Right cardiac atrium (tissue), 5 donors: ENCODE results near the gene HBE1. TPM values are rescaled to one million over a fixed set of nuclear protein-coding genes. Genes with fewer than 3 reads are reported as not detected.
"Not testable (repeated sequence)": the region's sequence is repeated elsewhere in the genome, so short reads cannot be mapped to it uniquely, and the experiment has no call there.

Experiments
- ATAC-seq, 2 donors: fragments of 200-7000 bp; cut with Tn5 transposase; one replicate each; pipeline versions ENCODE4 v1.8.0 to v1.9.1; 2020; ENCODE audit warnings: moderate library complexity in 2 of 2, mild to moderate bottlenecking in 1 of 2
- DNase-seq, 3 donors: peaks; one replicate each; pipeline ENCODE4 v3.0.0-alpha.2; 2020
- H3K27ac ChIP-seq: one replicate; pipeline ENCODE4 v1.5.1; 2013; ENCODE audit warnings: mild to moderate bottlenecking, low read length, control low read depth, moderate library complexity
- H3K27me3 ChIP-seq: one replicate; pipeline ENCODE4 v1.6.1; 2013; ENCODE audit not compliant: control insufficient read depth, insufficient read depth
- H3K4me1 ChIP-seq: one replicate; pipeline ENCODE4 v1.6.1; 2013; ENCODE audit warnings: low read length; ENCODE audit not compliant: control insufficient read depth, insufficient read depth
- H3K4me3 ChIP-seq: one replicate; pipeline ENCODE4 v1.5.1; 2013; ENCODE audit warnings: low read length, control low read depth
- H3K9me3 ChIP-seq: one replicate; pipeline ENCODE4 v1.6.1; 2013; ENCODE audit warnings: low read length; ENCODE audit not compliant: control insufficient read depth
- WGBS: extraction: QIAGEN DNeasy Blood & Tissue Kit; methylation state at CpG from one replicate; pipeline ENCODE4 v1.1.7; 2013; 5-methylcytosine and 5-hydroxymethylcytosine counted together
- intact Hi-C, 4 donors: fragments of 100-400 bp; cut with DNase I; formaldehyde crosslinking; loops; one replicate each; pipeline versions ENCODE4 v1.11.0 to v1.14.0; 2022 to 2023
- polyA plus RNA-seq: library from polyadenylated mRNA; stranded (reverse); fragments of 200-250 nt; gene quantifications from one replicate; pipeline ENCODE4 v1.2.3, GENCODE V29; 2013
- total RNA-seq, 4 donors: library from RNA; stranded (reverse); fragmentation: NEBNext Ultra II Directional; extraction: Animal tissue kit (Norgen Biotek cat#: 25700); gene quantifications; one replicate each; pipeline ENCODE4 v1.2.1, GENCODE V29; 2021
- donor health status: healthy with polysubstance abuse.
- donor health status: DM: no; HTN: yes; CAD: no.
- donor health status: DM: no; HTN: no; CAD: no.
- donor health status: DM: no; HTN: yes; CAD: no; lungs with severe emphysema.
- donor health status: DM: yes; HTN: yes; CAD: no.

HBE1 gene
- total and polyA plus RNA-seq, 5 donors, result 0.11 TPM; not detected in 4

- Histone ChIP-seq H3K9me3 (no peaks in the 10 kb centered on the region), H3K4me3 (no peak overlapping the region), H3K27ac (no peak overlapping the region), H3K27me3 (no peaks in the 10 kb centered on the region), H3K4me1 (no peaks in the 10 kb centered on the region)
- no peak for ATAC-seq
- DNase-seq, result no peak
- intact Hi-C loops, result no loop called here
- WGBS, result 56% methylated on average over 2 of the region's 2 CpGs
Observed at GRCh38 chr11:5267033-5267563, 2.6 kb downstream of the HBE1 start.

DNA sequence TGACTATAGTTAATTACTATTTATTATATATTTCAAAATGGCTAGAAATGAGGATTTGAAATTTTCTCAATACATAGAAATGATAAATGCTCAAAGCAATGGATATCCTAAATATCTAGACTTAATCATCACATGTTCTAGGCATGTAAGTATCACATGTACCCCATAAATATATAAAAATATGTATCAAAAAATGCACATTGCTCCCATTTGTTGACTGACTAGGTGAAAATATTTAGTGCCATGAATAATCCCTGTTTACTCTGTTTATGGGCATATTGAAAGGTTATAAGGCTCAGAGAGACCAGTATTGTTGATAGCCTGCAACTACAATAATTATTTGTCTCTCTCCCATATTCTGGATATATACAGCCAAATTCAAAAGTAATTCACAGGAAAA lies 3.1 kb downstream of the HBE1 start:
- Histone ChIP-seq H3K27ac (no peak overlapping the region), H3K9me3 (no peaks in the 10 kb centered on the region), H3K4me1 (no peaks in the 10 kb centered on the region), H3K27me3 (no peaks in the 10 kb centered on the region), H3K4me3 (no peak overlapping the region)
- ATAC-seq (no peak), DNase-seq (no peak)
- intact Hi-C loops, result no loop called here

DNA sequence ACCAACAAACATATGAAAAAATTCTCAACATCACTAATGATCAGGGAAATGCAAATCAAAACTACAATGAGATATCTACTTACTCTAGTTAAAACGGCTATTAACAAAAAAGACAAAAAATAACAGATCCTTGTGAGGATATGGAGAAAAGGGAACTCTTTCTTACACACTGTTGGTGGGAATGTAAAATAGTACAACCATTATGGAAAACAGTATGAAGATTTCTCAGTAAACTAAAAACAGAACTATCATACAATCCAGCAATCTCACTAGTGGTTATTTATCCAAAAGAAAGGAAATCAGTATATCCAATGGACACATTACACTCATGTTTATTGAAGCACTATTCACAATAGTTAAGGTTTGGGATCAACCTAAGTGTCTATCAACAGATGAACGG lies 3.9 kb downstream of the HBE1 start:
- Histone ChIP-seq H3K27me3 (no peaks in the 10 kb centered on the region), H3K4me3 (no peak overlapping the region), H3K4me1 (no peaks in the 10 kb centered on the region), H3K9me3 (no peaks in the 10 kb centered on the region), H3K27ac (no peak overlapping the region)
- DNase-seq, result no peak
- no peak for ATAC-seq
- intact Hi-C loops, result no loop called here
- WGBS, result 39% methylated on average over 2 of the region's 2 CpGs

DNA sequence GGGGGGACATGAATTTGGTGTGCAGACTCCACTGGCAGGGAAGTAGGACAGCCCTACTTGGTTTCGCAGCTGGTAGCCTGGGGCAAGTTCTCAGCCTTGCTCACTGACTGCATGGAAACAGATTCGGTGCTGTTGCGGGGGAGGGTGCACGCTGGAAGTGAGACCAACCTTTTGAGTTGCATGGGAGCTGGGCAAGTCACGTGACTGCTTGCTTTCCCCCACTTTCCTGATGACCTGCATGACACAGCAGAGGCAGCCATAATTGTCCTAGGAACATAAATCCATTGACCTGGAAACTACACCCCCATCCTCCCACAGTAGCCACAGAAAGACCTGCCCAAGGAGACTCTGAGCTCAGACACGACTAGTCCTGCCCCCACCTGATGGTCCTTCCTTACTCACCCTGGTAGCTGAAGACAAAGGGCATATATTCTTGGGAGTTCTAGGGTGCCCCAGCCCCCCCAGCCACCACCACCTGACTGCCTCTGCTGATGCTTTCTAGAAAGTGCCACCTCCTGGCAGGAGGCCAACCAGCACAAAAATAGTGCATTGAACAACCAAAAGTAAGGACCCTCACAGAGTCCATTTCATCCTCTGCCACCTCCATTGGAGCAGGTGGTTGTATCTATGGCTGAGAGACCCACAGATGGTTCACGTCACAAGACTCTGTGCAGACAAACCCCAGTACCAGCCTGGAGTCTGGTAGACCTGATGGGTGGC lies 11.0 kb downstream of the HBE1 start:
- H3K4me3 ChIP-seq, result no peak overlapping the region
- no peak overlapping the region for H3K27ac ChIP-seq
- no peaks in the 10 kb centered on the region for H3K27me3 ChIP-seq
- ATAC-seq, result no peak
- no peaks in the 10 kb centered on the region for H3K4me1 ChIP-seq
- intact Hi-C loops, result no loop called here
- H3K9me3 ChIP-seq, result no peaks in the 10 kb centered on the region
- no peak for DNase-seq
- WGBS, result 65% methylated on average over 7 of the region's 7 CpGs

DNA sequence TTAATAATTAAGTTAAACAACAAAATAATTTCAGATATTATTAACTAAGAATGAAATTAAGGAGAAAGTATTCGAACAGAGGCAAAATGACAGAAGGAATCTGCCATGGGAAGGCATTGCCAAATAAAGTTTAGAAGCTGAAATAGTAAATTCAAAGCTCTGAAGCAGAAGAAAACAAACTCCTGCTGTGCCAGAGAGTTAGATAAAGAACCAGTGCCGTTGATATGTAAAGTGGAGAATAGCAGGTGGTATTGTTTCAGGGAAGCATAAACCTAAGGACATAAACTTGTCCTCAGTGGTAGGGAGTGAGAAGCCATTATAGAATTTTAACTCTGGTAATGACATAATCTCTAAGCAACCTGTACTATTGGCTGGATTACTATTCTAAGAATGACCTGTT lies 12.4 kb downstream of the HBE1 start:
- no peak for ATAC-seq
- intact Hi-C loops, result no loop called here
- 25% methylated on average over 2 of the region's 2 CpGs for WGBS
- Histone ChIP-seq H3K27ac (no peak overlapping the region), H3K27me3 (no peaks in the 10 kb centered on the region), H3K4me3 (no peak overlapping the region), H3K9me3 (no peaks in the 10 kb centered on the region), H3K4me1 (no peaks in the 10 kb centered on the region)
- DNase-seq, result no peak

DNA sequence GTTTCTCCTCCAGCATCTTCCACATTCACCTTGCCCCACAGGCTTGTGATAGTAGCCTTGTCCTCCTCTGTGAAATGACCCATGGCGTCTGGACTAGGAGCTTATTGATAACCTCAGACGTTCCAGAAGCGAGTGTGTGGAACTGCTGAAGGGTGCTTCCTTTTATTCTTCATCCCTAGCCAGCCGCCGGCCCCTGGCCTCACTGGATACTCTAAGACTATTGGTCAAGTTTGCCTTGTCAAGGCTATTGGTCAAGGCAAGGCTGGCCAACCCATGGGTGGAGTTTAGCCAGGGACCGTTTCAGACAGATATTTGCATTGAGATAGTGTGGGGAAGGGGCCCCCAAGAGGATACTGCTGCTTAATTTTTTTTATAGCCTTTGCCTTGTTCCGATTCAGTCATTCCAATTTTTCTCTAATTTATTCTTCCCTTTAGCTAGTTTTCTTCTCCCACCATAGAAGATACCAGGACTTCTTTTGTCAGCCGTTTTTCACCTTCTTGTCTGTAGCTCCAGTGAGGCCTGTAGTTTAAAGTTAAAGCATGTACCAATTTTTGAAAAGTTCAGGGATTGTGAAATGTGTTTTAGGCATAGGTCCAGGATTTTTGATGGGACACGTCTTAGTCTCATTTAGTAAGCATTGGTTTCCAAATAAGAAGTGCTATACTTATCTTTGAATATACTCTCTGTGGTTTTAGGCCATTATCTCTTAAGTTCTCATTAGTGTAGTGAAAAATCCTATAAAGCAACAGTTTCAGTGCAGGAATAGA lies 14.9 kb downstream of the HBE1 start, which contains the start of gene HBG2:
HBG2 (minus strand) TSS at position 136 of the 768 bp plus-strand sequence; CDS start at position 83, 53 bp downstream.
- H3K4me3 ChIP-seq, intact Hi-C loops, H3K4me1 ChIP-seq, H3K27ac ChIP-seq, H3K27me3 ChIP-seq, H3K9me3 ChIP-seq, DNase-seq: not testable (repeated sequence)
- peak in 1 of 2 donors; percentile 13 for ATAC-seq
- WGBS, result 53% methylated on average over 4 of the region's 9 CpGs

DNA sequence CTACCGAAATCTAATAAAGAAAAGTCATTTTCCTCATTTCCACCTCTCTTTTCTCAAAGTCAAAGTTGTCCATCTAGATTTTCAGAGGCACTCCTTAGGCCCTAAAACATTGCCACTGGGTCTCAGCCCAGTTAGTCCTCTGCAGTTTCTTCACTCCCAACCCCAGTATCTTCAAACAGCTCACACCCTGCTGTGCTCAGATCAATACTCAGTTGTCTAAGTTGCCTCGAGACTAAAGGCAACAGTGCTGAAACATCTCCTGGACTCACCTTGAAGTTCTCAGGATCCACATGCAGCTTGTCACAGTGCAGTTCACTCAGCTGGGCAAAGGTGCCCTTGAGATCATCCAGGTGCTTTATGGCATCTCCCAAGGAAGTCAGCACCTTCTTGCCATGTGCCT lies 15.7 kb downstream of the HBE1 start:
- DNase-seq, intact Hi-C loops, H3K27me3 ChIP-seq, ATAC-seq, H3K4me1 ChIP-seq, H3K9me3 ChIP-seq, H3K4me3 ChIP-seq, H3K27ac ChIP-seq: not testable (repeated sequence)
- WGBS, result 73% methylated on average over 2 of the region's 2 CpGs

DNA sequence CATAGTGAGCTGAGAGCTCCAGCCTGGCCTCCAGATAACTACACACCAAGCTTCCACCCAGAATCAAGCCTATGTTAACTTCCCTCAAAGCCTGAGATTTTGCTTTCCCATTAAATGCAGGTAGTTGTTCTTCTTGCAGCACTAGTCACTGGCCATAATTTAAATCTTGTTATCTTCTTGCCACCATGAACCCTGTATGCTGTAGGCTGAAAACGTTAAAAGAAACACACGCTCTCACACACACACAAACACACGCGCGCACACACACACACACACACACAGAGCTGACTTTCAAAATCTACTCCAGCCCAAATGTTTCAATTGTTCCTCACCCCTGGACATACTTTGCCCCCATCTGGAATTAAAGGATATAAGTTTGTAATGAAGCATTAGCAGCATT lies 16.3 kb downstream of the HBE1 start:
- DNase-seq, intact Hi-C loops, H3K9me3 ChIP-seq, H3K4me3 ChIP-seq, H3K27me3 ChIP-seq, ATAC-seq, H3K4me1 ChIP-seq, H3K27ac ChIP-seq: not testable (repeated sequence)
- WGBS, result 87% methylated on average over 5 of the region's 5 CpGs

- H3K27me3 ChIP-seq, result no peaks in the 10 kb centered on the region
- ATAC-seq, result no peak
- H3K4me1 ChIP-seq, result no peaks in the 10 kb centered on the region
Observed at GRCh38 chr11:5252919-5253265, 16.9 kb downstream of the HBE1 start.

DNA sequence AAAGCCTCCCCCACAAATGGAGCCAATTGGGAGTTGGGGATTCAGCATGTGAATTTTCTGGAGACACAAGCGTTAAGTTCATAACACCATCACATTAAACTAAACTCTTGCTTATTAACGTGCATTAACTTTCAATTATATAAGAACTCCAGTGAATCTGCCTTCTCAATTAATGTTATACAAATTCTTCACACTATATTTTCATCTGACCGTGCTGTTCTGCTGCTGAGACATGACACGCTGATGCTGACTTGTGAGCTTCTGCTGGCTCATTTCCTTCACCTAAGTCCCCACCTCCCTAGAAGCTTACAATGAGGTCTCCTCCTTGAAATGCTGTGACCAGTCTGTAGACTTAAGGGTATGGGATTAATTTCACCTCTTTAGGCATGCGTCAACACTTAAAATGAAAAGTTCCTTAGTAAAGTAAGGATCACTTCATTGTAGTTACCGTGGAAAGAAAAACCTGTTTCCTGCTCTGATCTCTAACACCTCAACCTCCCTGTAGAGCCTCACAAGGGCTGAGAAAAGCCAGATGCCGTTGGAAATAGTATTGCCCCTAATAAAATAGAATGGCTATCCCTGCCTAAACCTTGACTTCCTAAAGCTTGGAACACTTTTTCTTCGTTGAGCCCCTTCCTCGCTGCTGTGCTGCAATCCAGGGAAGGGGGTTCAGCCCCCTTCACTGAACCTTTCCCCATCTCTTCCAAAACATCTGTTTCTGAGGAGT lies 17.4 kb downstream of the HBE1 start:
- Histone ChIP-seq H3K27me3 (no peaks in the 10 kb centered on the region), H3K4me3 (no peak overlapping the region), H3K4me1 (no peaks in the 10 kb centered on the region), H3K9me3 (no peaks in the 10 kb centered on the region), H3K27ac (no peak overlapping the region)
- 76% methylated on average over 9 of the region's 9 CpGs for WGBS
- intact Hi-C loops, result no loop called here
- no peak for DNase-seq
- no peak for ATAC-seq

More at GRCh38 chr11:5252919-5253265, 16.9 kb downstream of the HBE1 start:
- Histone ChIP-seq H3K4me3 (no peak overlapping the region), H3K27ac (no peak overlapping the region), H3K9me3 (no peaks in the 10 kb centered on the region)
- 76% methylated on average over 1 of the region's 1 CpG for WGBS
- intact Hi-C loops, result no loop called here
- no peak for DNase-seq

GRCh38 chr11:5251746-5252145 lies 18.0 kb downstream of the HBE1 start:
- intact Hi-C loops, result no loop called here
- no peak for DNase-seq
- WGBS, result 68% methylated on average over 2 of the region's 2 CpGs
- no peak for ATAC-seq
- Histone ChIP-seq H3K27me3 (no peaks in the 10 kb centered on the region), H3K9me3 (no peaks in the 10 kb centered on the region), H3K4me3 (no peak overlapping the region), H3K27ac (no peak overlapping the region), H3K4me1 (no peaks in the 10 kb centered on the region)
